Hypothalamus (tissue), 51 donors: Measurements from ENCODE around the gene ITSN1.

Experiments
- DNase-seq, 51 donors: peaks; one replicate each; lab custom pipeline; 2025; lab: John Stamatoyannopoulos, UW

Gene ITSN1

DNA sequence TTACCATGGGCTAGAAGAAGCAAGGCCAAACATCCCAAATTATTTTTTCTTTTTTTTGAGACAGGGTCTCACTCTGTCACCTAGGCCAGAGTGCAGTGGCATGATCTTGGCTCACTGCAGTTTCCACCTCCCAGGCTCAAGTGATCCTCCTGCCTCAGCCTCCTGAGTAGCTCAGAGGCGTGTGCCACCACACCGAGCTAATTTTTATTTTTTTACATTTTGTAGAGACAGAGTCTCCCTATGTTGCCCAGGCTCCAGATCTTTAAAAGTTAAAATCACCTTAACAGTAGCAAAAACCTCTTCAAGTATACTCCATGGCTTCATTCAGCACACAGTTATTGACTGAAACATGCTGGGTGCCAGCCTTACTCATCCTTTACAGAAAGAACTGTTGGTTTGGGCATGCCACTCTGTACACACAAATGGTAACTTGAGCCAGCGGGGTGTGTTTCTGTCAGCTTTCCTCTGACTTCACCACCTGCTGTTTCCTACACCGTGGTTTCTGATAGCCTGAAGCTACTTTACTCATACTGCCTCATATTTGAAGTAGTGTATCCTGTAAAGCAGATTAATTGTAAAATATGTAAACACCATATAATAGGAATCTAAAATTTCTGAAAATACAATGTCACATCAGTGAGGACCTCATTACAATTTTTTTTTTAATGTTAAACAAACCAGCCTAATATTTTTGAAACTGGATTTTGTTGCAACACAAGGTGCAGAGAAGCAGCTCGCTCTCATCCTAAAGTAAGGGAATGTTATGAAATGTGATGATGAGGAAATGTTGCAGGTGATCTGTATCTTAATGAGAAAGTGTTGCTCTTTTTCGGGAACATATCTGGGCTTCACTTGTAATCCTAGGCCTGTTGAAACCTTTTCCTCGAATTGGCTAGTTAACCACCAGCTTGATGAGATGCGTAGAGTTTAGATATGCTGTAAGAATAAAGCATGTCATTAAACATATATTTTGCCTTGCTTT is 159.4 kb downstream of the ITSN1 start:
- no peak for DNase-seq

DNA sequence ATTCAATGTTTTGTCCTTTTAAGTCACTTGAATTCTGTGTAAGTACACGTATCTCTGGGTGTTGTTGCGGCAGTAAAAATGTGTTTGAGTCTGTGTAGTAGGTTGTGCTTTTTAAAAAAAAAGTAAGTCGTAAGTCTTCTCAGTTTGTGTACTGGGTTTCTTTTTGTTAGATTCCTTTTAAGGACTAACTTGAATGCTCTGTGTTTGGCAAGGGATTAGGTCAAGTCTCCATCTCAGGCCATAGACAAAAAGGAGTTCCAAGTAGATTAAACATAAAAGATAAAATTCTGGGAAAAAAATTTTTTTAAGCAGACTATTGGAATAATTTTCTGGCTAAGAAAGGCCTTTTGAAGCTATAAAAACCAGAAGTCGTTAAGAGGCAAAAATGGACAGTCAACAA is 160.2 kb downstream of the ITSN1 start:
- DNase-seq, result no peak

DNA sequence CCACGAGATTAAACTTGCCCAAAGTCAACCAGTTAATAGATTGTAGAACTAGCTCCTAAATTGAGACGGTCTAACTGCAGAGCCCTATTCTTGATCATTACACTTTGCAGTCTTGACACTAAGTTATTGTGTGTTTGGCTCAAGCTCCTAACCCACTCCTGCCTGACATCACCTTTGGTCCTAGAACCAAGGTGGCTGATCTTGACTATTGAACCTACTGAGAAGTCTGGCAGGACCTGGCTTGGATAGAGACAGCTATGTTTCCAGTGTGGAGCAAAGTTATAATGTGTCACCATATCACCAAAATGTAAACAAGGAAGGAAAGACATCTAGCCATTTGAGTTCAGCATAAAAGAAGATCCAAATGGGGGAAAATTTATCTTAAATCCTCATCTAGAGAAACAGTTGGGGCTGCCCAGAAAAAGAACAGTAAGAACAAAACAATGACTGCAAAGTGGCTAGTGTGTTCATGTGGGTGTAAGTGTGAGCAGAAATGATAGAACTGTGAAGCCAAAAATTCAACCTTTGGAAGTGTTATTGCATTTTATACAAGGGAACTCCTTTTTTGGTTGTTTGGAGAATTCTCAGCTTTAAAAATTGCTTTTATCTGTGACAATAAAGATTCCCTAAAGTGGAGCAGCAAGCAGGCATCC is 166.5 kb downstream of the ITSN1 start:
- no peak for DNase-seq

DNA sequence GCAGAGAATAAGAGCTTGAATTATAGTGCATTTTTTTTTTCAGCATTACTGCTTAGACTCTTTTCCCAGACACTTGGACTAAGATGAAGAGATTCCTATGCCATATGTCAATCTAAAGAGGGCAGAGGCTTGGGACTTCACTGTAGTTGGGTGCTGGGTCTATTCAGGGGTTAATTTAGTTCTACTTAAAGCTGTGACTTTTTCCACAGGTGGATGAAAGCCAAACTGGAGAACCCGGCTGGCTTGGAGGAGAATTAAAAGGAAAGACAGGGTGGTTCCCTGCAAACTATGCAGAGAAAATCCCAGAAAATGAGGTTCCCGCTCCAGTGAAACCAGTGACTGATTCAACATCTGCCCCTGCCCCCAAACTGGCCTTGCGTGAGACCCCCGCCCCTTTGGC is 168.5 kb downstream of the ITSN1 start:
- DNase-seq, result no peak

- DNase-seq, result no peak
These were observed 169.1 kb downstream of the ITSN1 start for GRCh38 chr21:33811167-33812010.

GRCh38 chr21:33813832-33814365 is 171.6 kb downstream of the ITSN1 start:
- DNase-seq, result no peak

- DNase-seq, result no peak
These were observed 172.9 kb downstream of the ITSN1 start for GRCh38 chr21:33815143-33815707.

DNA sequence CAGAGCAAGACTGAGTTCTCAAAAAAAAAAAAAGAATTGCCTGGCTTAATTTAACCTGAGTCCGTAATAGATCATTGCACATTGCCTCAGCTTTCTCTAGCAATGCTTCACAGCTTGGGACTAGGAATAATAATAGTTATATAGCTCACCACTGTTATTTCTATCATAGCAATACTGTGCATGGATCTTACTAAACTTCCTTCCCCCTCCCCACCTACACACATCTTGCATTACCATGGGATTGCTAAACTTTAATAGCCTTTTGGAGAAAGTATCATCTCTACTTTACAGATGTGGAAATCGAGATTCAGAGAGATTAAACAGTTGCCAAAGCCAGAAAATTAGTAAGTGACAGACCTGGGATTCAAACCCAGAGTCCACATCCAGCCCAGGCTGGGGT is 173.9 kb downstream of the ITSN1 start:
- no peak for DNase-seq

GRCh38 chr21:33817138-33817537 is 174.8 kb downstream of the ITSN1 start:
- no peak for DNase-seq

DNA sequence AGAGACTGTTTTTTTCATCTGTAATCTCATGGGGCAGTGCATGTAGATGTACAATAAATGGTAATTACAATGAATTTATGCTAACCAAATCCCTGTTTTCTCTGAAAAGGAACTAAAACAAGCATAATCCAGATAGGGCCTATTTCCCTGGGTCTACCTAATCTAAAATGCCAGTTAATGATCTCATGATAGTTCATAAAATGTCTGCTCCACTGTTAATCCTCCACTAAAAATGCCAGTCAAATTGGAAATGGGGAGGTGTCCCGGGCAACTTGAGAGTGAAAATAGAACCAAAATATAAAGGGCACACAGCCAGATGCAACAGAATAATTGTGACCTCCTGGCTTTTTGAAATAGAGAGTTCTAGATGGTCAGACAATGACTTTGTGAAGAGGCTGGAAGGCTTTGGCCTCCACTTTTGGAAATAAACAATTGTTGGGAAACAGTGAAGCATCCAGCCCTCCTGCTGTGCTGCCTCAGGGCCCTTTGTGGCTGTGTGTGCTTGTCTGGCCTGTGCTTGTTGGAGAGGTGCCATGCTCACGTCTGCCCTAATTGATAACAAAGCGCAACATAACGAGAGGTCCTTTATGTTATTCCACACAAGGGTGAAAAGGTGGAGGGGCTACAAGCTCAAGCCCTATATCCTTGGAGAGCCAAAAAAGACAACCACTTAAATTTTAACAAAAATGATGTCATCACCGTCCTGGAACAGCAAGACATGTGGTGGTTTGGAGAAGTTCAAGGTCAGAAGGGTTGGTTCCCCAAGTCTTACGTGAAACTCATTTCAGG is 175.6 kb downstream of the ITSN1 start:
- no peak for DNase-seq

GRCh38 chr21:33820230-33820770 is 178.0 kb downstream of the ITSN1 start:
- no peak for DNase-seq

DNA sequence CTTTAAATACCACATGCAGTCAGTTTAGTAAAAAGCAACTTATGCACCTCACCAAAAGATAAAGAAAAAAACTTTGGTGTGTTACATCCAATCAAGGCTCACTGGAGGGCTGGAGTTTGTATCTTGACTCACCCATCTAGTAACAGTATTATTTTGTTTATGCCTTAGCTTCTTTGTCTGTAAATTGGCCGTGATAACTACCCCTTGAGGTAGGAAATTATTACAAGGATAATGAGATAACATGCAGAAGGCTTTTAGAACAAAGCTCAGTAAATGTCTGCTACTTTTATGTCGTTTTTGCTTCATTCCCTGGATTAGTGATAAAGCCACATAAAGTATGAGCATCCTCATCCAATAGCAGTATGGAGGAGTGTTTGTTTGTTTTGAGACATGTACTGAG is 178.5 kb downstream of the ITSN1 start:
- no peak for DNase-seq

DNA sequence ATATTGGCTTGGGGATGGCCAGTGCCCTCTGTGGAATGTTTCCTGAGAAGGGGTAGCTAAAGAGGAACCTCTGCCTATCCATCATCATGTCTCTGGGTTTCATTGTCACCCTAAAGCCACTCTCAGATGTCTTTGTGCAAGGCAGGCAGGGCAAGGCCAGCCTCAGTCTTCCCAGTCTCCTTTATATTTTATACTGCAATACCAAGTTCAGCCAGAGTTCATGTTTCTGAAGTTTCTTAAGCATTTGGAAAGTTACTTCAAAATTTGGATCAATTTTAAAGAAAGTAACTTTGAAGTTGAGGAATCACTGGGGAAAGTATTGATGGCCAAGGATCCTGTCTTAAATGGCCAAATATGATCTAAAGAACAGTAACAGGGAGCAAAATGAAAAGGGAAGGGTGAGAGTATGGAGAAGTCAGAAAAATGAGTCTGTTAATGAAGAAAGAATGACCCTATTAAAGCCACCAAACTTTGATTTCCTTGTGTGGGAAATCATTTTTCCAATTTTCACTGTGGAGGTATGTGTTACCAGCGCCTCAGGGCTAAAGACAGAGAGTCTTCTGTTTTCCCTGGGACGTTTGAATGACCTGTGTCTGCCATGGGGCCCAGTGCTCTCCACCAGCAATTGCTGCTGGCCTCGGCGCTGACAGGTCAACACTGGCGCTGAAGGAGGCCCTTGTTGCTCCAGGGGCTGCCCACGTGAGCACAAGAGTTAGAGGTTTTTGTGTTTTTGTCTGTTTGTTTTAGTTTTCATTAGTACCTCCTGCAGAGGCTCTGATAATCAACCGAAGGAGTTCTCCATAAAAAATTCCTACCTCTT is 179.4 kb downstream of the ITSN1 start:
- DNase-seq, result peak in 2 of 51 donors; percentile 8 to 36

GRCh38 chr21:33824156-33824941 is 182.0 kb downstream of the ITSN1 start:
- DNase-seq, result peak in 1 of 51 donors; percentile 5

DNA sequence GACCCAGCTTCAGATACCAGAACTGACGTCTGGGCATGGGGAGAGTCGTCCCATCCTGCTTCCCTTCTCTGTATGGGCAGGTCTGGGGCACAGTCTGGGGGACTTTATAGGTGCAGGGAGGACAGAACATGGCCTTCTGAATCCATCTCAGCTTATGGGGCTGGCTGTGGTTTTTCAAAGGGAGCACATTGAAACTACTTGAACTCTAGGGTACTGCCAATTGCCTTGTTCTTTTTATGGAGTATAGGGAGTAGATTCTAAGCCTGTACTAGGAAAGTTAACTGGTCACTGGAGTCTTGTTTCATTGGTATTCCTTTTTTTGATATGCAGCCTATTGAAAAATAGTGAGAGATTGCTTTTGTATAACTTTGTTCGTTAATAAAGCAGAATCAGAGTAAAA is 183.1 kb downstream of the ITSN1 start:
- no peak for DNase-seq

GRCh38 chr21:33825915-33826314 is 183.6 kb downstream of the ITSN1 start:
- peak in 1 of 51 donors; percentile 18 for DNase-seq

DNA sequence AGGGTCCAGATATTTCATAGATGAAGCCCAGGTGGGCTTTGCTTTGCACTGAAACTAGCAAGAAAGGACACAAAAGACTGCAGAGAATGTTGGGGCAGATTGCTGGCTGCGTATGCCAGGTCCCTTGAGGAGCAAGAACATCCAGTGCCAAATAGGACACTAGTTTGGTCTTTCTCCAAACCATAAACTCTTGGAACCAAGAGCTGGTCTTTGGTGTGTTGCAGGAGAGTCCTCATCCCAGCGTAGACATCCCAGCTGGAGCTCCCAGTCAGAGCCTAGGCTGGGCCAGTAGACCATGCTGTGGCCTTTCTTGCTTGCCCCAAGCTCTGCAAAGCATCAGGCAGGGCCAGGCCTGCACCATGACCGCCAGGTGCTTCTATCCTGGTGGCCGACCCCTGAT is 185.8 kb downstream of the ITSN1 start:
- DNase-seq, result no peak

DNA sequence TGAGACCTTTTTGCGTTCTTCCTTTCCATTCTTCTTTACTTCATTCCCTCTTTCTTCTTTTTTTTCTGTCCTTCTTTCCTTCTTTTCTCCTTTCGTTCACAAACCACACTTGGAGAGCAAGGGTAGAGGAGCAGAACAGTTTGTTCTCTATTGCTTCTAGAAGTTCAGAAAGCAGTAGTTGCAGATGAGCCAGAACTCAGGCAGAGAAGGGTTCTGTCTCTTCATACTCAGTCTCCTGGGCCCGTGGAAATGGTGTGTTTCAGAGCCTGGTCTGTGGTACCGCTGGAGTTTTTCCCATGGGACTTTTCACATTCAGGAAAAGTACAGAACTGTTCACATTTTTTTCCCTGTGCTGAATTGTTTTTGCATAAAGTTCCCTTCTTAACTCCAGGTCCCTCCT is 186.3 kb downstream of the ITSN1 start:
- no peak for DNase-seq
